ENCODE results near the gene TBRG1.

DNA sequence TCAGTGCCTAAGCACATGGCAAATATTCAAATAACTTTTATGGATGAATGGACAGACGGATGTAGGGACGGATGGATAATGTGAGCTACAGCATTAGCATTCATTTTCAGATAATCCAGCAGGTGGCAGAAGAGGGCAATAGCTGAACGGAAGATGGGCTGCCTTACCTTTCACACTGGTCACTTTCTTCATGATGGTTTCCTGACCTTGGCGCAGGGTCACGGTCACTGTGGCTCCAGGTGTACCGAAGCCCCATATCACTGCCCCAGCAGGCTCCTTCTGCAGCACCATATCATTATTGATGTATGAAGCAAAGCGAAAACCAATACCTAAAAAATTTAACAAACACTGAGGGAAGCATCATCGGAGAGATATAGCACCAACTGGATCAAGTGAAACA lies 46.5 kb downstream of the TBRG1 start:
- TF ChIP-seq, protein P1, sequence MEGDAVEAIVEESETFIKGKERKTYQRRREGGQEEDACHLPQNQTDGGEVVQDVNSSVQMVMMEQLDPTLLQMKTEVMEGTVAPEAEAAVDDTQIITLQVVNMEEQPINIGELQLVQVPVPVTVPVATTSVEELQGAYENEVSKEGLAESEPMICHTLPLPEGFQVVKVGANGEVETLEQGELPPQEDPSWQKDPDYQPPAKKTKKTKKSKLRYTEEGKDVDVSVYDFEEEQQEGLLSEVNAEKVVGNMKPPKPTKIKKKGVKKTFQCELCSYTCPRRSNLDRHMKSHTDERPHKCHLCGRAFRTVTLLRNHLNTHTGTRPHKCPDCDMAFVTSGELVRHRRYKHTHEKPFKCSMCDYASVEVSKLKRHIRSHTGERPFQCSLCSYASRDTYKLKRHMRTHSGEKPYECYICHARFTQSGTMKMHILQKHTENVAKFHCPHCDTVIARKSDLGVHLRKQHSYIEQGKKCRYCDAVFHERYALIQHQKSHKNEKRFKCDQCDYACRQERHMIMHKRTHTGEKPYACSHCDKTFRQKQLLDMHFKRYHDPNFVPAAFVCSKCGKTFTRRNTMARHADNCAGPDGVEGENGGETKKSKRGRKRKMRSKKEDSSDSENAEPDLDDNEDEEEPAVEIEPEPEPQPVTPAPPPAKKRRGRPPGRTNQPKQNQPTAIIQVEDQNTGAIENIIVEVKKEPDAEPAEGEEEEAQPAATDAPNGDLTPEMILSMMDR (IDR thresholded peaks at IDR 0.05; ENCODE audit: low read depth, low read length, missing input control) = peak; percentile 80
- no peak for TF ChIP-seq FOXA1 (IDR thresholded peaks at IDR 0.05)
- no peak for TF ChIP-seq EGR1 (IDR thresholded peaks at IDR 0.05; ENCODE audit: low read depth in 2 of 2)
- no peak for TF ChIP-seq NR2F2 (IDR thresholded peaks at IDR 0.05)
- TF ChIP-seq, protein P2, sequence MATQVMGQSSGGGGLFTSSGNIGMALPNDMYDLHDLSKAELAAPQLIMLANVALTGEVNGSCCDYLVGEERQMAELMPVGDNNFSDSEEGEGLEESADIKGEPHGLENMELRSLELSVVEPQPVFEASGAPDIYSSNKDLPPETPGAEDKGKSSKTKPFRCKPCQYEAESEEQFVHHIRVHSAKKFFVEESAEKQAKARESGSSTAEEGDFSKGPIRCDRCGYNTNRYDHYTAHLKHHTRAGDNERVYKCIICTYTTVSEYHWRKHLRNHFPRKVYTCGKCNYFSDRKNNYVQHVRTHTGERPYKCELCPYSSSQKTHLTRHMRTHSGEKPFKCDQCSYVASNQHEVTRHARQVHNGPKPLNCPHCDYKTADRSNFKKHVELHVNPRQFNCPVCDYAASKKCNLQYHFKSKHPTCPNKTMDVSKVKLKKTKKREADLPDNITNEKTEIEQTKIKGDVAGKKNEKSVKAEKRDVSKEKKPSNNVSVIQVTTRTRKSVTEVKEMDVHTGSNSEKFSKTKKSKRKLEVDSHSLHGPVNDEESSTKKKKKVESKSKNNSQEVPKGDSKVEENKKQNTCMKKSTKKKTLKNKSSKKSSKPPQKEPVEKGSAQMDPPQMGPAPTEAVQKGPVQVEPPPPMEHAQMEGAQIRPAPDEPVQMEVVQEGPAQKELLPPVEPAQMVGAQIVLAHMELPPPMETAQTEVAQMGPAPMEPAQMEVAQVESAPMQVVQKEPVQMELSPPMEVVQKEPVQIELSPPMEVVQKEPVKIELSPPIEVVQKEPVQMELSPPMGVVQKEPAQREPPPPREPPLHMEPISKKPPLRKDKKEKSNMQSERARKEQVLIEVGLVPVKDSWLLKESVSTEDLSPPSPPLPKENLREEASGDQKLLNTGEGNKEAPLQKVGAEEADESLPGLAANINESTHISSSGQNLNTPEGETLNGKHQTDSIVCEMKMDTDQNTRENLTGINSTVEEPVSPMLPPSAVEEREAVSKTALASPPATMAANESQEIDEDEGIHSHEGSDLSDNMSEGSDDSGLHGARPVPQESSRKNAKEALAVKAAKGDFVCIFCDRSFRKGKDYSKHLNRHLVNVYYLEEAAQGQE (IDR thresholded peaks at IDR 0.05) = no peak
